HEK293T (cell line): ENCODE data around the gene TMC6.

ENCODE experiments used
- ELF4 ChIP-seq: fragments of 450-650 bp; IDR thresholded peaks from 2 replicates; pipeline ENCODE4 v1.6.1; 2017; ENCODE audit warnings: antibody characterized with exemption
- FOXA1 ChIP-seq: fragments of 450-650 bp; IDR thresholded peaks from 2 replicates; pipeline ENCODE4 v1.6.1; 2016; ENCODE audit warnings: mild to moderate bottlenecking
- FOXK2 ChIP-seq: fragments of 450-650 bp; IDR thresholded peaks from 2 replicates; pipeline ENCODE4 v1.6.1; 2016; ENCODE audit warnings: mild to moderate bottlenecking
- SP1 ChIP-seq: fragments of 450-650 bp; IDR thresholded peaks from 2 replicates; pipeline ENCODE4 v1.6.1; 2017
- SUZ12 ChIP-seq: fragments of 450-650 bp; IDR thresholded peaks from 2 replicates; pipeline ENCODE4 v1.6.1; 2016; ENCODE audit warnings: mild to moderate bottlenecking
- TARDBP ChIP-seq: fragments of 450-650 bp; IDR thresholded peaks from 2 replicates; pipeline ENCODE4 v1.6.1; 2016
- ZNF384 ChIP-seq: fragments of 450-650 bp; IDR thresholded peaks from 2 replicates; pipeline ENCODE4 v1.6.1; 2016

DNA sequence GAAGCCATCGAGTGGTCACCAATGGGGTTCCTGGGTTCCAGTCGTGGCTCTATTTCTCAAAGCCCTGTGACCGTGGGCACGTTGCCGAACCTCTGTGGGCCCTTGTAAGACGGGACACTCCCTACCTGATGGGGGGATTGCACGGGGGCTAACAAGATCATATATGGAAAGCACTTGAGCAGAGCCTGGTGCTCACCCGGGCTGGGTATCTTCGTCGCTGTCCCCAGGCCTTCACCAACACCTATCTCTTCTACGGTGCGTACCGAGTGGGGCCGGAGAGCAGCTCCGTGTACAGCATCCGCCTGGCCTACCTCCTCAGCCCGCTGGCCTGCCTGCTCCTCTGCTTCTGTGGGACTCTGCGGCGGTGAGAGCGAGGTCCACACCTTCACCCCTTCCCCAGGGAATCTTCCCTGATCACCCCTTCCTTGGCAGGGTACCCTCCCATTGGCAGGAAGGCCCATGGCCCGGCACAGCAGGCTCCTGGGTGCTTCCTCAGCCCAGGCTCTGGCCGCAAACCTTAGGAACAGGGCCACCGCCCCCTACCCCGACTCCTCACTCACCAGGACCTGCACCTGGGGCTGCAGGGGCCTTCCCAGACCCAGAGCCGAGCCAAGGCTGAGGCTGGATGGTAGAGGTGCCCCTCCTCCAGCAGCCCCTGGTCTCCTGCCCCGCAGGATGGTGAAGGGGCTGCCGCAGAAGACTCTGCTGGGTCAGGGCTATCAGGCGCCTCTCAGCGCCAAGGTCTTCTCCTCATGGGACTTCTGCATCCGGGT lies 4.8 kb upstream of the TMC6 start:
- no peak for TF ChIP-seq SUZ12
- TF ChIP-seq TARDBP = no peak
- no peak for TF ChIP-seq FOXA1
- TF ChIP-seq FOXK2 = no peak
- TF ChIP-seq ELF4 = no peak
- no peak for TF ChIP-seq ZNF384
- TF ChIP-seq SP1 = no peak
